ENCODE data around the gene FOXK2. TPM values are rescaled to one million over a fixed set of nuclear protein-coding genes. Genes with fewer than 3 reads are reported as not detected.

Gene FOXK2
- total RNA-seq, 1 experiment from 2014 or later: 72.0 TPM

DNA sequence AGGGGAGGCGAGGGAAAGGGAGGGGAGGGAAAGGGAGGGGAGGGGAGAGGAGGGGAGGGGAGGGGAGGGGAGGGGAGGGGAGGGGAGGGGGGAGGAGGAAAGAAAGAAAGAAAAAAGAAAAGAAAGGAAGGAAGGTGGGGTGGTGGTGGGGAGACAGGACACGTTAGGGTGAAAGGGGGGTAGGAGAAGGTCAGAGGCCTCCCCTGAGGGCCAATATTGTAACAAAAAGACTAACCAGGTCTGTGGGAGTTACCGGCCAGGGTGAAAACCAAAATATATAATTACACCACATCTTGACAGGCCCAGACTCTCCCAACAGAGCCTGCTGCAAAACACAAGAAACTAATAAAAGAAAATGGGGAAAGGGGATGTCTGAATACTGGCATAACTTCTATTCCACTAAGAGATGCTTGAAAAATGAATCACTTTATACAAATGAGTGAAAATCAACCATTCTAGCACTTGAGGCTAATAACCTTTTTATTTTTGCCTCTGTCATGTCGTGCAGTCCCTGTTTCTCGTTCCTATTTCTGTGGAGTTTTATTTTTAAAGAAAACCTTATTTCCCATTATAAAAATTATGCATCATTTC, 118.7 kb downstream of the FOXK2 start:
- no CpG with 5 or more reads among the region's 5 CpGs for WGBS (ENCODE audit: extremely low coverage, insufficient read length, low lambda C conversion rate)
- Histone ChIP-seq H3K4me1 (ENCODE audit: insufficient read depth, low read length) (no peaks in the 10 kb centered on the region), H3K23ac (ENCODE audit: insufficient read length, low read depth, low read length) (no peak overlapping the region), H3K56ac (ENCODE audit: insufficient read length, low read depth, low read length) (no peak overlapping the region), H3K79me2 (ENCODE audit: insufficient read depth, low read length) (peaks cover 15% of the 10 kb centered on the region), H2BK15ac (ENCODE audit: low read depth, low read length) (no peak overlapping the region), H3K27ac (ENCODE audit: insufficient read length, low read depth, low read length) (no peak overlapping the region), H4K91ac (ENCODE audit: insufficient read length, low read depth, low read length) (no peak overlapping the region), H3K23me2 (ENCODE audit: insufficient read length, low read depth, low read length, poor library complexity, severe bottlenecking) (no peaks in the 10 kb centered on the region), H3K9me3 (ENCODE audit: control insufficient read depth, low read depth, low read length) (no peaks in the 10 kb centered on the region), H3K27me3 (ENCODE audit: insufficient read depth, low read length) (no peaks in the 10 kb centered on the region), H2AK5ac (ENCODE audit: insufficient read length, low read length) (no peak overlapping the region), H2BK12ac (ENCODE audit: insufficient read length, low read depth, low read length) (no peak overlapping the region), H2BK20ac (ENCODE audit: low read depth, low read length, poor library complexity, severe bottlenecking) (no peak overlapping the region), H4K5ac (ENCODE audit: insufficient read length, low read depth, low read length) (no peak overlapping the region), H3K18ac (ENCODE audit: insufficient read length, low read depth, low read length) (no peak overlapping the region), H3K4me2 (ENCODE audit: insufficient read depth, insufficient read length, low read length) (no peak overlapping the region), H4K20me1 (ENCODE audit: control insufficient read depth, insufficient read depth, insufficient read length) (no peaks in the 10 kb centered on the region), H3K9ac (ENCODE audit: extremely low read depth, insufficient read length, low read length) (no peak overlapping the region), H3K4ac (ENCODE audit: low read depth, low read length) (no peak overlapping the region), H3K14ac (ENCODE audit: insufficient read depth, low read length) (no peak overlapping the region), H3K79me1 (ENCODE audit: insufficient read depth, low read depth, low read length, poor library complexity, severe bottlenecking) (peaks cover 14% of the 10 kb centered on the region), H4K8ac (replicated peaks; ENCODE audit: insufficient read length, low read depth, low read length) (no peak overlapping the region), H2BK5ac (ENCODE audit: insufficient read length, low read length) (no peak overlapping the region), H2AFZ (ENCODE audit: low read length) (no peak overlapping the region), H3T11ph (ENCODE audit: low read length) (no peak overlapping the region), H2BK120ac (ENCODE audit: low read depth, low read length, poor library complexity, severe bottlenecking) (no peak overlapping the region)
- Mint-ChIP-seq H3K4me3 (no peak overlapping the region), H3K27ac (no peak overlapping the region), H3K9me3 (no peaks in the 10 kb centered on the region), H3K4me1 (peaks cover 3 to 9% of the 10 kb centered on the region in 2 experiments; a peak in 3 of 4 replicates), H3K36me3 (ENCODE audit: insufficient read depth in 1 of 3, low read depth in 3 of 3) (peaks cover 27 to 68% (median 63%) of the 10 kb centered on the region in 3 experiments; a peak in 6 of 7 replicates), H3K27me3 (ENCODE audit: low read depth) (no peaks in the 10 kb centered on the region)
- no peak for DNase-seq
- TF ChIP-seq, protein P1, sequence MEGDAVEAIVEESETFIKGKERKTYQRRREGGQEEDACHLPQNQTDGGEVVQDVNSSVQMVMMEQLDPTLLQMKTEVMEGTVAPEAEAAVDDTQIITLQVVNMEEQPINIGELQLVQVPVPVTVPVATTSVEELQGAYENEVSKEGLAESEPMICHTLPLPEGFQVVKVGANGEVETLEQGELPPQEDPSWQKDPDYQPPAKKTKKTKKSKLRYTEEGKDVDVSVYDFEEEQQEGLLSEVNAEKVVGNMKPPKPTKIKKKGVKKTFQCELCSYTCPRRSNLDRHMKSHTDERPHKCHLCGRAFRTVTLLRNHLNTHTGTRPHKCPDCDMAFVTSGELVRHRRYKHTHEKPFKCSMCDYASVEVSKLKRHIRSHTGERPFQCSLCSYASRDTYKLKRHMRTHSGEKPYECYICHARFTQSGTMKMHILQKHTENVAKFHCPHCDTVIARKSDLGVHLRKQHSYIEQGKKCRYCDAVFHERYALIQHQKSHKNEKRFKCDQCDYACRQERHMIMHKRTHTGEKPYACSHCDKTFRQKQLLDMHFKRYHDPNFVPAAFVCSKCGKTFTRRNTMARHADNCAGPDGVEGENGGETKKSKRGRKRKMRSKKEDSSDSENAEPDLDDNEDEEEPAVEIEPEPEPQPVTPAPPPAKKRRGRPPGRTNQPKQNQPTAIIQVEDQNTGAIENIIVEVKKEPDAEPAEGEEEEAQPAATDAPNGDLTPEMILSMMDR (conservative IDR thresholded peaks at IDR 0.05): no peak

All from H9 (cell line).